Activated naive CD8-positive, alpha-beta T cell treated with anti-CD3 and anti-CD28 coated beads, Interleukin-2, amount 50 U/mL, for 24 hours (primary cell): ENCODE measurements around the gene FGF9.

Experiments used
- ATAC-seq: fragments of 150-1000 bp; cut with Tn5 transposase; one replicate; pipeline ENCODE4 v1.10.0; 2021
- DNase-seq: peaks from one replicate; pipeline ENCODE4 v3.0.0; 2021
- H3K27ac Mint-ChIP-seq: one replicate; pipeline ENCODE4 v1.8.0; 2021; ENCODE audit warnings: mild to moderate bottlenecking, mixed read lengths
- H3K27me3 Mint-ChIP-seq: one replicate; pipeline ENCODE4 v1.8.0; 2021; ENCODE audit warnings: mixed read lengths
- H3K36me3 Mint-ChIP-seq: one replicate; pipeline ENCODE4 v1.8.0; 2021; ENCODE audit warnings: low read depth, mixed read lengths
- H3K4me1 Mint-ChIP-seq: one replicate; pipeline ENCODE4 v1.8.0; 2021; ENCODE audit warnings: mixed read lengths
- H3K4me3 Mint-ChIP-seq: one replicate; pipeline ENCODE4 v1.8.0; 2021; ENCODE audit warnings: mild to moderate bottlenecking, moderate library complexity, mixed read lengths
- H3K9me3 Mint-ChIP-seq: one replicate; pipeline ENCODE4 v1.8.0; 2021; ENCODE audit warnings: mixed read lengths

The FGF9 gene

GRCh38 chr13:21745307-21745706 lies 74.4 kb downstream of the FGF9 start:
- ATAC-seq (no peak), DNase-seq (no peak)
- H3K27ac Mint-ChIP-seq = no peak overlapping the region
- peaks cover 1% of the 10 kb centered on the region for H3K36me3 Mint-ChIP-seq
- peaks cover 2% of the 10 kb centered on the region for H3K27me3 Mint-ChIP-seq
- no peak overlapping the region for H3K4me3 Mint-ChIP-seq
- peaks cover 5% of the 10 kb centered on the region for H3K9me3 Mint-ChIP-seq
- H3K4me1 Mint-ChIP-seq = no peaks in the 10 kb centered on the region

DNA sequence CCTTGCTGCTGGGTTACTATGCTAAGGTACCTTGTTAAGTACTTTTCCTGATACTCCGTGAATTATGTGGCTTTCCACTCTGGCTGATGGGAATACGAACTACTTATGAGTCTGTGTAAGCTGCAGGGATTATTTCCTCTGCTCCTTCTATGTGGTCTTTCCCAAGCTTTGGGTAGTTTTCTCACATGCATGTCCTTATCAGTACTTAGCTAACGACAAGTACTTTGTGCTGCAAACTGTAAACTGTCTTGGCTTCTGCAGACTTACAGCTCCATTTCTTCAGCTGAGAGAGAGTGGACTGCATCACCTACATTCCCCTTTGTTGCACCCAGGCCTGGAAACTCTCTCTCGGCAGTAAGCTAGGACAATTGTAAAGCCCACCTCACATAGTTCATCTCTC lies 76.6 kb downstream of the FGF9 start:
- H3K36me3 Mint-ChIP-seq = peaks cover 1% of the 10 kb centered on the region
- ATAC-seq (no peak), DNase-seq (no peak)
- no peak overlapping the region for H3K4me3 Mint-ChIP-seq
- no peak overlapping the region for H3K27ac Mint-ChIP-seq
- no peaks in the 10 kb centered on the region for H3K4me1 Mint-ChIP-seq
- H3K9me3 Mint-ChIP-seq = peaks cover 6% of the 10 kb centered on the region
- peaks cover 2% of the 10 kb centered on the region for H3K27me3 Mint-ChIP-seq

GRCh38 chr13:21748166-21748565 lies 77.3 kb downstream of the FGF9 start:
- H3K36me3 Mint-ChIP-seq = peaks cover 1% of the 10 kb centered on the region
- no peak overlapping the region for H3K27ac Mint-ChIP-seq
- peaks cover 2% of the 10 kb centered on the region for H3K27me3 Mint-ChIP-seq
- ATAC-seq = no peak
- no peak overlapping the region for H3K4me3 Mint-ChIP-seq
- peaks cover 6% of the 10 kb centered on the region for H3K9me3 Mint-ChIP-seq
- no peaks in the 10 kb centered on the region for H3K4me1 Mint-ChIP-seq
- no peak for DNase-seq

DNA sequence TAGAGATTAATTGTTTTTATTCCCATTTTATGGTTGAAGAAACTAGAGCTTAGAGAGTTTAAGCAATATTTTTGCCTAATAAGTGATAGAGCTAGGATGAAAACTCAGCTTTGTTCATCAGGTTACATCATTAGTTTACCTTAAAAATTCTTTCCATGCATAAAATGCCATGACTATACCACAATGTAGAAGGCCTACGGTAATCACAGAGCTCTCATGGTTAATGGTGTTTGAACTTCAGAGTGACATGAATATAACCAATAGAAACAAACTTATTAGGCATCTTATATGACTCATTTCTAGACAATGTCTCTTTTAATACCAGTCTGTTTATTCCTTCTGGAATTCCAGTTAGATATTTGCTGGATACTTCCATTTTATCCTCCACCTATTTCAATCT lies 78.5 kb downstream of the FGF9 start:
- H3K27ac Mint-ChIP-seq = no peak overlapping the region
- H3K9me3 Mint-ChIP-seq = peaks cover 6% of the 10 kb centered on the region
- DNase-seq (no peak), ATAC-seq (no peak)
- H3K4me3 Mint-ChIP-seq = no peak overlapping the region
- H3K4me1 Mint-ChIP-seq = no peaks in the 10 kb centered on the region
- peaks cover 7% of the 10 kb centered on the region for H3K27me3 Mint-ChIP-seq
- H3K36me3 Mint-ChIP-seq = peaks cover 1% of the 10 kb centered on the region

DNA sequence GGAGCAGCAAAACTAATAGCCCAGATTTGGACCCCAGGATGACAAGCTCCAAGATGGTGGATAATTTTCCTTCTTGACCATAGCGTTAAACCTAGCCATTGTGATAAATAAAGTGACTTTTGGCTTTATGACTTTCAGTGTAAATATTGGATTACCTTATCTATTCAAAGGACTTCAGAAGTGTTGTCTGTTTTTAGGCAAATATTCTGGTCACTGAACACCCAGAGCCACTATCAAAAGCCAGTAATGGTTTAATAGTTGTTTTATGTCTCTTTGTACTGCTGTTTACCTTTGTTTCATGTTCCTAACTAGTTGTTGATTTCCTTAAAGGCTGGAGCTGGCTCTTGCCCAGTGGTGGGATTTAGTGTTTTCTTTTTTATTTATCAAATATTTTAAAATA lies 81.6 kb downstream of the FGF9 start:
- H3K4me3 Mint-ChIP-seq = no peak overlapping the region
- H3K27ac Mint-ChIP-seq = no peak overlapping the region
- peaks cover 1% of the 10 kb centered on the region for H3K36me3 Mint-ChIP-seq
- H3K27me3 Mint-ChIP-seq = peaks cover 11% of the 10 kb centered on the region
- DNase-seq (no peak), ATAC-seq (no peak)
- H3K9me3 Mint-ChIP-seq = peaks cover 6% of the 10 kb centered on the region
- no peaks in the 10 kb centered on the region for H3K4me1 Mint-ChIP-seq

- Mint-ChIP-seq H3K9me3 (peaks cover 6% of the 10 kb centered on the region), H3K4me3 (no peak overlapping the region), H3K4me1 (no peaks in the 10 kb centered on the region), H3K27ac (no peak overlapping the region), H3K27me3 (peaks cover 11% of the 10 kb centered on the region), H3K36me3 (peaks cover 1% of the 10 kb centered on the region)
- ATAC-seq = no peak
- no peak for DNase-seq
Measured at GRCh38 chr13:21753117-21753729, 82.3 kb downstream of the FGF9 start.
